MM.1S (cell line): ENCODE data around the gene NIM1K.

Experiments
- DNase-seq: peaks from one replicate; pipeline ENCODE4 v3.0.0-alpha.2; 2015
- H2AFZ ChIP-seq: fragments of 300-600 bp; sonication (generic); 2 replicates; pipeline ENCODE4 v1.6.0; 2016; ENCODE audit warnings: antibody characterized with exemption, low read length
- H3F3A ChIP-seq: fragments of 300-600 bp; sonication (generic); 2 replicates; pipeline ENCODE4 v1.6.1; 2016; ENCODE audit warnings: mild to moderate bottlenecking, antibody characterized with exemption, low read length, moderate library complexity, mixed read lengths; ENCODE audit not compliant: insufficient read depth
- H3K27ac ChIP-seq: fragments of 300-600 bp; sonication (generic); 2 replicates; pipeline ENCODE4 v1.5.1; 2016; ENCODE audit warnings: mild to moderate bottlenecking, low read length
- H3K27me3 ChIP-seq: fragments of 300-600 bp; sonication (generic); replicated peaks from 2 replicates; pipeline ENCODE4 v1.6.0; 2016; ENCODE audit warnings: low read length; ENCODE audit not compliant: insufficient read depth
- H3K36me3 ChIP-seq: fragments of 300-600 bp; sonication (generic); replicated peaks from 2 replicates; pipeline ENCODE4 v1.6.1; 2016; ENCODE audit warnings: mild to moderate bottlenecking, low read length, mixed read lengths; ENCODE audit not compliant: insufficient read depth
- H3K4me1 ChIP-seq: fragments of 300-600 bp; sonication (generic); 2 replicates; pipeline ENCODE4 v1.6.1; 2016; ENCODE audit warnings: low read length, mixed read lengths
- H3K4me2 ChIP-seq: fragments of 300-600 bp; sonication (generic); 2 replicates; pipeline ENCODE4 v1.6.0; 2016; ENCODE audit warnings: low read depth, low read length
- H3K4me3 ChIP-seq: fragments of 300-600 bp; sonication (generic); 2 replicates; pipeline ENCODE4 v1.5.1; 2016; ENCODE audit warnings: low read length, mixed read lengths
- H3K79me2 ChIP-seq: fragments of 300-600 bp; sonication (generic); 2 replicates; pipeline ENCODE4 v1.6.1; 2016; ENCODE audit warnings: mixed run types, low read length, mixed read lengths
- H3K9ac ChIP-seq: fragments of 300-600 bp; sonication (generic); 2 replicates; pipeline ENCODE4 v1.6.1; 2016; ENCODE audit warnings: low read length, mixed read lengths
- H3K9me2 ChIP-seq: fragments of 300-600 bp; sonication (generic); replicated peaks from 2 replicates; pipeline ENCODE4 v1.6.1; 2016; ENCODE audit warnings: mild to moderate bottlenecking, low read length, mixed read lengths; ENCODE audit not compliant: insufficient read depth
- H3K9me3 ChIP-seq: fragments of 300-600 bp; sonication (generic); replicated peaks from 2 replicates; pipeline ENCODE4 v1.6.1; 2016; ENCODE audit warnings: mild to moderate bottlenecking, low read length, mixed read lengths; ENCODE audit not compliant: insufficient read depth
- H4K20me1 ChIP-seq: fragments of 300-600 bp; sonication (generic); 2 replicates; pipeline ENCODE4 v1.6.1; 2016; ENCODE audit warnings: mild to moderate bottlenecking, low read length, moderate library complexity, mixed read lengths; ENCODE audit not compliant: insufficient read depth
- CTCF ChIP-seq: fragments of 300-600 bp; sonication (generic); IDR thresholded peaks from 2 replicates; pipeline ENCODE4 v1.5.1; 2016; ENCODE audit warnings: antibody characterized with exemption, low read length, mixed read lengths
- EZH2 ChIP-seq: fragments of 300-600 bp; sonication (generic); optimal IDR thresholded peaks from 2 replicates; pipeline ENCODE3; 2017; ENCODE audit warnings: low read depth, mild to moderate bottlenecking, antibody characterized with exemption, low read length, mixed read lengths
- EZH2phosphoT487 ChIP-seq: fragments of 300-600 bp; sonication (generic); IDR thresholded peaks from 2 replicates; pipeline ENCODE4 v1.6.1; 2018; ENCODE audit warnings: antibody characterized with exemption, low read length

Gene NIM1K

GRCh38 chr5:43275391-43275790 is 83.4 kb downstream of the NIM1K start:
- Histone ChIP-seq H3F3A (no peaks in the 10 kb centered on the region), H2AFZ (no peak overlapping the region), H3K4me1 (0 out of 2 replicates have a peak, but pooled peaks cover 3% of the 10 kb centered on the region), H3K79me2 (no peaks in the 10 kb centered on the region), H3K36me3 (no peaks in the 10 kb centered on the region), H4K20me1 (no peaks in the 10 kb centered on the region), H3K27me3 (no peaks in the 10 kb centered on the region), H3K4me2 (no peak overlapping the region), H3K9me2 (no peaks in the 10 kb centered on the region), H3K9ac (no peak overlapping the region), H3K4me3 (no peak overlapping the region), H3K9me3 (no peaks in the 10 kb centered on the region), H3K27ac (no peak overlapping the region)
- TF ChIP-seq EZH2 (no peak), EZH2phosphoT487 (no peak), CTCF (no peak)
- no peak for DNase-seq

- Histone ChIP-seq H3K4me3 (no peak overlapping the region), H3F3A (no peaks in the 10 kb centered on the region), H4K20me1 (no peaks in the 10 kb centered on the region), H3K79me2 (no peaks in the 10 kb centered on the region), H3K27me3 (no peaks in the 10 kb centered on the region), H3K9me3 (no peaks in the 10 kb centered on the region), H3K27ac (no peak overlapping the region), H3K36me3 (no peaks in the 10 kb centered on the region), H3K4me1 (no peaks in the 10 kb centered on the region), H3K4me2 (no peak overlapping the region), H2AFZ (no peak overlapping the region), H3K9me2 (no peaks in the 10 kb centered on the region), H3K9ac (no peak overlapping the region)
- DNase-seq, result no peak
- TF ChIP-seq EZH2phosphoT487 (no peak), CTCF (no peak), EZH2 (no peak)
Observed at GRCh38 chr5:43279548-43280274, 87.7 kb downstream of the NIM1K start.

DNA sequence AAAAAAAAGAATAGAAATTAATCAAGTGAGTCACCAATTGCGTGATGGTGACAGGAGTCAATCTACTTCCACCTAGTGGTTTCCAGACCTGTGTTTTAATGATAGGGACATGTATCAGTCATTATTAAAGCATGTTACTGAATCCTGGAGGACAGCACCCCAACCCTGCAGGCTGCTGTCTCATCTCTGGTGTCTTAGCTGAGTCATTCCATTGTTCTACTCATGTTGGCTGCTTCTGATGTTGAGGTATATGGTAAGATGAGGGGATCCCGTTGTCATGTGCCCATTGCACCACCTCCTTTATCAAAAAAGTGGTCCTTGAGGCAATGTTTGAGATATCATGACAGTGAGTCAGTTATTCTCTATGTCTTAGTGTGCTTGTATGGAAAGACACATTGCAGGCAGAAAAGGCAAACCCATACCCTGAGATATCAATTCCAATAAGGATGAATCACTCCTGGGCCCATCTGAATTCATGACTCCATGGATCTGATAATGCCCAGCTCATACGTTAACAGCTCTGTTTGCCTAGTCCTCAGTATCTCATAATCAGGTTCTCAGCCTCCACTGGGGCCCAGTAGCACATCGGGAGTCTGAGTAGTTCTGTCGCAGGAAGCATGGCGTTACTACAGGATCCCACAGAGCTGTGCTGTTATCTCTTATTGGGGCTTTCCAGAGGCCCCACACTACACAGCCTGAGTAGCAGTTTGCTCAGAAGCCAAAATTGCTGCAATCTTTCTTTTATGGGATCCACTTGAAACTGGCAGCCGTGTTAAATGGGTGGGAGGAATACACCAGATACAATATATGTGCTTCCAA is 90.0 kb downstream of the NIM1K start:
- Histone ChIP-seq H3K79me2 (no peaks in the 10 kb centered on the region), H3K9ac (no peak overlapping the region), H3K36me3 (no peaks in the 10 kb centered on the region), H3K9me3 (no peaks in the 10 kb centered on the region), H3K27ac (no peak overlapping the region), H3K9me2 (no peaks in the 10 kb centered on the region), H3K27me3 (no peaks in the 10 kb centered on the region), H4K20me1 (no peaks in the 10 kb centered on the region), H2AFZ (no peak overlapping the region), H3K4me2 (no peak overlapping the region), H3K4me3 (no peak overlapping the region), H3K4me1 (no peaks in the 10 kb centered on the region), H3F3A (no peaks in the 10 kb centered on the region)
- DNase-seq, result no peak
- TF ChIP-seq CTCF, result no peak
- no peak for TF ChIP-seq EZH2phosphoT487
- no peak for TF ChIP-seq EZH2
